Right hindlimb (tissue), 1 donor: Measurements from ENCODE around the gene CDC37L1.

Experiments
- DNase-seq: peaks from one replicate; pipeline ENCODE4 v3.0.0-alpha.2; 2018

CDC37L1 gene

GRCh38 chr9:4756420-4756819 is 77.1 kb downstream of the CDC37L1 start:
- no peak for DNase-seq
